Epithelial cell of esophagus (primary cell): Measurements from ENCODE around the gene ZAP70.

Experiments
- DNase-seq: peaks from one replicate; pipeline ENCODE4 v3.0.0; 2010; ENCODE audit warnings: low read depth
- H3K4me3 ChIP-seq: 2 replicates; pipeline ENCODE4 v1.5.1; 2011; ENCODE audit warnings: mild to moderate bottlenecking, low read length, control low read depth
- CTCF ChIP-seq: IDR thresholded peaks from 2 replicates; pipeline ENCODE4 v1.5.1; 2011; ENCODE audit warnings: low read depth, mild to moderate bottlenecking, low read length, control low read depth, inconsistent platforms; ENCODE audit not compliant: insufficient read depth; ENCODE audit errors: missing control alignments

Gene ZAP70

DNA sequence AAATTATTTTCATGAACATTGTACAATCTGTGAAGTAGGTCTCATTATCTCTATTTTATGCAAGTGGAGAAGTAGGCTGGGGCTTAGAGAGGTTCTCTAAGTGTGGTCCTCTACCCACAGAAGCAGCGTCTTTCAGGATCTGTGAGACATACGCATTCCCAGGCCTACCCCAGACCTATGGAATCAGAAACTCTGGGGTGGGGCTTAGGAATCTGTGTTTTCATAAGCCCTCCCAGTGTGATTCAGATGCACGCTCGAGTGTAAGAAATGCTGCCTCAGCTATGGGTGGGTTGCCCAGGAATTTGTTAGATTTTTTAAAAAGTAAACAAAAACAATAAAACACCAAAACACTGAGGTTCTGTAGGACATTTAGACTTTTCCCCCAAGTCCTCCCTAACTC is 14.8 kb upstream of the ZAP70 start:
- DNase-seq: peak; percentile 13
- H3K4me3 ChIP-seq: no peak overlapping the region
- no peak for TF ChIP-seq CTCF

- H3K4me3 ChIP-seq: no peak overlapping the region
- DNase-seq: peak; percentile 67
- TF ChIP-seq CTCF: peak; percentile 88
These were observed 13.5 kb upstream of the ZAP70 start for GRCh38 chr2:97699765-97700444.

DNA sequence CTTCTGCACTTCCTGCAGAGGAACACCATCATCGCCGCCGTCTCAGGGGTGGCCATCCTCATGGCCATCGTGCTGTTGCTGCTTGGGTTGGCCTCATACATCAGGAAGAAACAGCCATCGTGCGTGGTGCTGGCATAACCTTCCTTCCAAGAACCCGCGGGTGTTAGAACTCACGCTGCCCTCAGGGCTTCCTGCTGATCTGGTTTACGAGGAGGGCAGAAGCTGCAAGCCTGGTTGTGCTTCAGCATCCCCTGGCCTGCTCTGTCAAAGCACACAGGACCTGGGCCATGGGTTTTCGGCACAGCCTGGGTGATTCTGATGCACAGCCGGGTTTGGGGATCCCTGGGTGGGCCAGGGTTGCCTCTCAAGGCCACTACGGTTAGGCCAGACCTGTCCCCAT is 12.2 kb upstream of the ZAP70 start:
- DNase-seq: no peak
- no peak overlapping the region for H3K4me3 ChIP-seq
- no peak for TF ChIP-seq CTCF

GRCh38 chr2:97701851-97702465 is 11.4 kb upstream of the ZAP70 start:
- no peak for DNase-seq
- no peak for TF ChIP-seq CTCF
- no peak overlapping the region for H3K4me3 ChIP-seq

DNA sequence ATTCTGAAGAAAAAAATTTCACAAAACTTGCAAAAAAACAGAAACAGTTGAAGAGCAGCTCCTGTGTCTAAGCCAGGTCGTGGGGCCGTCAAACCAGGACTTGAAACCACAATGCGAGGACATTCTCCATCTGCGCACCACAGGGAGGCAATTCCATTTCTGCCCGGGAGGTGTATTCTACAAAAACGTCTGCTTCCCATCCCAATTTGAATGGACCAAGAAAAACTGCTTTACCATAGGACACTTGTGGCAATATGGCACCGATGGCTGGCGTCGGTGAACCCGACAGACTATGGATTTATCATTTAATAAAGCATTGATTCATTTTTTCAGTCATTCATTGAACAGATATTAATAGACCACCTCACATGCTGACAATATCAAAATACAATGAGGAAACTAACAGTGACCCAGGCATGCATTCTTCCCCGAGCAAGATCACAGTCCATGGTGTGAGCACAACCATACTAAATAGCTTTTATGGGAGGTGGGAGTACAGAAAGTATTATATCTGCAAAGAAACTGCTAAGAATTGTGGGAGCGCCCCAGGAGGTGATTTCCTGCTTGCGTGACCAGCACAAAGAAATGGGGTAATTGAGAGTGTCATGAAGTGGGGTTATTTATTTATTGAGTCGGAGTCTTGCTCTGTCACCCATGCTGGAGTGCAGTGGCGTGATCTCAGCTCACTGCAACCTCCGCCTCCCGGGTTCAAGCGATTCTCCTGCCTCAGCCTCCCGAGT is 10.5 kb upstream of the ZAP70 start:
- TF ChIP-seq CTCF: no peak
- DNase-seq: no peak
- H3K4me3 ChIP-seq: no peak overlapping the region

DNA sequence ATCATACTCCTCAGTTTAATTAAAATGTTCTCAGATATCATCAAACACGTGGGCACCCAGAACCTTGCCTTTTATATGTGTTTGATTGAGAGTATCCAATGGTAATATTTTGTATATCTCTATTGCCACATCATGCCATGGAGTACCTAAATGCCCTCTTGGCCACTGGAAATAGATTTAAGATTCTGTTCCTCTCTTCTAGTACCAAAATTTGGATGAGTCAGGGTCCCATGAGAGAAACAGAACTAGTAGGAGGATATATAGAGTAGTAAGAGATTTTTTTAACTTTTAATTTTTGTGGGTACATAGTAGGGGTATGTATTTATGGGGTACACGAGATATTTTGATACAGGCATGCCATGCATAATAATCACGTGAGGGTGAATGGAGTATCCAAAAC is 9.6 kb upstream of the ZAP70 start:
- no peak for TF ChIP-seq CTCF
- H3K4me3 ChIP-seq: no peak overlapping the region

GRCh38 chr2:97704989-97705388 is 8.4 kb upstream of the ZAP70 start:
- no peak for TF ChIP-seq CTCF
- H3K4me3 ChIP-seq: no peak overlapping the region
- no peak for DNase-seq

More for the DNA sequence above, 9.6 kb upstream of the ZAP70 start:
- no peak for DNase-seq
